ENCODE measurements around the gene CERK. TPM values are rescaled to one million over a fixed set of nuclear protein-coding genes. Genes with fewer than 3 reads are reported as not detected.

The CERK gene
- total and polyA plus RNA-seq, 7 donors = 23.9 to 45.5 (median 28.2) TPM

DNA sequence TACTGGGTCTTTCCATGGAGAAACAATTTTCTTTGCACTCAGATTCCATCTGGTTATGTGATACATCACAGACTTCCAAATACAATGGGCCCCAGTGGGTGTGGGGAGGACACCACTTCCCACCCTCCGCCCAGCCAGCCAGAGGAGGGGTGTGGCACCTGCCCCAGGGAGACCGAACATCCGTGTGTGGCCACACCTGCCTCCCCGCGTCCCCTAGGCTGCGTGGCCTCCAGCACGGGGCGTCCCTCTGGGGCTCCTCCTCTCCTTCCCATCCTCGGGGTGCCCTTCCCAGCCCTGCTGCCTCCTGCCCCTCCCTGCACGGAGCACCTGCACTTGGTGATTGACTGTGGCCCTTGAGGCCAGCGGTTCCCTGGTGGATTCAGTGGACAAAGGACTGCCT lies 49.1 kb downstream of the CERK start:
- intact Hi-C loops (cut with DNase I) = no loop called here
- Histone ChIP-seq H3K9me3 (no peaks in the 10 kb centered on the region), H3K4me1 (peaks cover 0 to 8% (median 3%) of the 10 kb centered on the region in 4 donors), H3K27ac (no peak overlapping the region), H3K27me3 (no peaks in the 10 kb centered on the region), H3K4me3 (no peak overlapping the region), H3K36me3 (peaks cover 7 to 79% (median 23%) of the 10 kb centered on the region in 4 donors)
- TF ChIP-seq, protein P1, sequence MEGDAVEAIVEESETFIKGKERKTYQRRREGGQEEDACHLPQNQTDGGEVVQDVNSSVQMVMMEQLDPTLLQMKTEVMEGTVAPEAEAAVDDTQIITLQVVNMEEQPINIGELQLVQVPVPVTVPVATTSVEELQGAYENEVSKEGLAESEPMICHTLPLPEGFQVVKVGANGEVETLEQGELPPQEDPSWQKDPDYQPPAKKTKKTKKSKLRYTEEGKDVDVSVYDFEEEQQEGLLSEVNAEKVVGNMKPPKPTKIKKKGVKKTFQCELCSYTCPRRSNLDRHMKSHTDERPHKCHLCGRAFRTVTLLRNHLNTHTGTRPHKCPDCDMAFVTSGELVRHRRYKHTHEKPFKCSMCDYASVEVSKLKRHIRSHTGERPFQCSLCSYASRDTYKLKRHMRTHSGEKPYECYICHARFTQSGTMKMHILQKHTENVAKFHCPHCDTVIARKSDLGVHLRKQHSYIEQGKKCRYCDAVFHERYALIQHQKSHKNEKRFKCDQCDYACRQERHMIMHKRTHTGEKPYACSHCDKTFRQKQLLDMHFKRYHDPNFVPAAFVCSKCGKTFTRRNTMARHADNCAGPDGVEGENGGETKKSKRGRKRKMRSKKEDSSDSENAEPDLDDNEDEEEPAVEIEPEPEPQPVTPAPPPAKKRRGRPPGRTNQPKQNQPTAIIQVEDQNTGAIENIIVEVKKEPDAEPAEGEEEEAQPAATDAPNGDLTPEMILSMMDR (IDR thresholded peaks at IDR 0.05) = no peak
- TF ChIP-seq POLR2A (IDR thresholded peaks at IDR 0.05) (no peak), POLR2AphosphoS5 (IDR thresholded peaks at IDR 0.05) (no peak), EP300 (IDR thresholded peaks at IDR 0.05) (no peak)
- WGBS, 2 donors = 19 to 67% methylated on average over 11 of the region's 11 CpGs
- no peak for DNase-seq

DNA sequence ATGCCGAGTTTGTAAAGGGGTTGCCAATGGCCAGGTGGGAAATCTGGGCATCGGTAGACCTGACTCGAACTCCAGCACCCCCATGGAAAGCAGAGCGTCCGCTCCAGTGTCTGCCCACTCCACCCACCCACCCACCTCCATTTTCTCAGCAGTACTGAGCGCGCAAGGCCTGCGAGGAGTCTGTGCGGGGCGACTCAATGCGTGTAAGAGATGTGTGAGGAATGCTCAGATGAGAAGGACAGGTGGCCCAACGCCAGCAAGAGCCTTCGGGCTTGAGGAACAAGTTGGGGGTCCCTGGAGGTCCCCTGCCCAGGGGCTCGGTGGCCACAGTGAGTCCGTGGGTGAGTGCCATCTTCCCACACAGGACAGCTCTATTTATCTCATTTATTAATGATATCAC lies 50.6 kb downstream of the CERK start:
- Histone ChIP-seq H3K27me3 (no peaks in the 10 kb centered on the region), H3K4me1 (peaks cover 0 to 8% (median 3%) of the 10 kb centered on the region in 4 donors), H3K27ac (no peak overlapping the region), H3K36me3 (peaks cover 7 to 64% (median 19%) of the 10 kb centered on the region in 4 donors), H3K9me3 (no peaks in the 10 kb centered on the region), H3K4me3 (no peak overlapping the region)
- TF ChIP-seq POLR2A (IDR thresholded peaks at IDR 0.05) (no peak), EP300 (IDR thresholded peaks at IDR 0.05) (no peak), POLR2AphosphoS5 (IDR thresholded peaks at IDR 0.05) (no peak)
- TF ChIP-seq, protein P1 (IDR thresholded peaks at IDR 0.05) = no peak
- no peak for DNase-seq
- 88 to 89% methylated on average over 15 of the region's 15 CpGs for WGBS, 2 donors
- intact Hi-C loops (cut with DNase I) = no loop called here

DNA sequence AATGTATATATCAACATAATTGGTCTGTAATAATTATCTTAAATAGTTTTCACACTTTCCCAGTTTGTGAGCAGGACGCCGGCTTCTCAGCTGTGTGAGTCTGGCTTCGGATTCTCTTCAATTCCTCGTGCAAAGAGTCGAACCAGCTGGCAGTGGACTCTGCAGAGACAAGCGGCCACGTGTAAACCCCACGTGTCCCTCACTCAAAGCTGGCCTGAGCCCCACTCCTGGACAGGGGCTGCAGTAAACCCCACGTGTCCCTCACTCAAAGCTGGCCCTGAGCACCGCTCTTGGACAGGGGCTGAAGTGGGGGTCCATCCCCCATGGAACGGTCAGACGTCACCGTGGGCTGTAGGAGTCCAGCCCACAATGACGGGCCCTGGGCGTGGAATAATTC lies 51.0 kb downstream of the CERK start:
- Histone ChIP-seq H3K27ac (no peak overlapping the region), H3K4me1 (peaks cover 0 to 8% (median 3%) of the 10 kb centered on the region in 4 donors), H3K36me3 (peaks cover 7 to 64% (median 19%) of the 10 kb centered on the region in 4 donors), H3K27me3 (no peaks in the 10 kb centered on the region), H3K9me3 (no peaks in the 10 kb centered on the region), H3K4me3 (no peak overlapping the region)
- 86 to 88% methylated on average over 15 of the region's 15 CpGs for WGBS, 2 donors
- intact Hi-C loops (cut with DNase I) = no loop called here
- TF ChIP-seq, protein P1 (IDR thresholded peaks at IDR 0.05) = no peak
- TF ChIP-seq POLR2AphosphoS5 (IDR thresholded peaks at IDR 0.05) (no peak), EP300 (IDR thresholded peaks at IDR 0.05) (no peak), POLR2A (IDR thresholded peaks at IDR 0.05) (no peak)
- peak; percentile 80 for DNase-seq

DNA sequence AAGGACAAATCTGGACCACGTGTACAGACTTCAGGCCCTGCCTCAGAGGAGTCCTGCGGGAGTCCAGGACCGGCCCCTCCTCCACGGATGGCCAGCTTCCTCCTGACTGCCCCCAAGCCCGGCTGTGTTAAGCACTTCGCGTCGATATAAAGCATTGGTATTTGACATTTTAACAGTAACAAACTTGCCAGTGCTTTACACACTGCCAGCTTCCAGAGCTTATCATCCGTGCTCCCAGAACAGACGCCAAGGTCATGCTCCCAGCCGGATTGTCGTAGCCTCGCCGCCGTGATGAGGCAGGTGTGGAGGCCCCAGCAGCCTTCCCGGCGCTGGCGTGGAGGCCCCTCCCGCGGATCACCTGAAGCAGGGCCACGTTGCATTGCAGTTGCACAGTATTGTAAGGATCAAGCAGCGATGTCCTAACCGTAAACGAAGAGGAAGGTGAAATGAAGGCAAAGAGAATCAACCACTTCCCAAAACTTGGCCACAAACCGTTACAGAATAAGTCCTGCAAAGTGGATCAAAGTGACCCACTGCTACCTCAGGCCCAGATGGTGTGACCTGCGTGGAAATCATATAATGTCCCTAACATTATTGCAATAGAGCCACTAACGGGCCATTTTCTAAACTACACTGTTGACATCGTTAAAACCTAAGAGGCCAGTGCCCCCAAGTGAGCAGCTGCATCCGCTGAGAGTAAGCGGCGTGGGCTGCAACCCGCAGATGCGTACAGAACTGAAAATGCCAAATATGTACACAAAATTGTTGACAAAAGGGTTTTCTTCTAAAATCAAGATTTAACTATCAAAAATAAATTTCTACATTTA lies 51.6 kb downstream of the CERK start:
- intact Hi-C loops (cut with DNase I) = no loop called here
- Histone ChIP-seq H3K9me3 (no peaks in the 10 kb centered on the region), H3K36me3 (peaks cover 3 to 58% (median 15%) of the 10 kb centered on the region in 4 donors), H3K27me3 (no peaks in the 10 kb centered on the region), H3K4me1 (peaks cover 0 to 8% (median 3%) of the 10 kb centered on the region in 4 donors), H3K27ac (peak overlapping the region; percentile 12 to 50 (median 33)), H3K4me3 (no peak overlapping the region)
- DNase-seq = no peak
- TF ChIP-seq EP300 (IDR thresholded peaks at IDR 0.05) (no peak), POLR2AphosphoS5 (IDR thresholded peaks at IDR 0.05) (no peak), POLR2A (IDR thresholded peaks at IDR 0.05) (no peak)
- TF ChIP-seq, protein P1 (IDR thresholded peaks at IDR 0.05) = no peak
- WGBS, 2 donors = 38 to 57% methylated on average over 33 of the region's 33 CpGs
